Brain microvascular endothelial cell (primary cell): ENCODE measurements around the gene ITGA1.
A peak's percentile ranks its signal among the peaks of the same experiment; 100 is the strongest.

Experiments used
- DNase-seq: peaks from one replicate; pipeline ENCODE4 v3.0.0-alpha.2; 2020
- H3K27ac ChIP-seq: fragments of 250-450 bp; sonication (Bioruptor Pico); 2 replicates; pipeline ENCODE4 v1.5.1; 2020; ENCODE audit warnings: mild to moderate bottlenecking, moderate library complexity
- H3K27me3 ChIP-seq: fragments of 250-450 bp; sonication (Bioruptor Pico); replicated peaks from 2 replicates; pipeline ENCODE4 v1.5.1; 2020; ENCODE audit warnings: mild to moderate bottlenecking
- H3K36me3 ChIP-seq: fragments of 250-450 bp; sonication (Bioruptor Pico); replicated peaks from 2 replicates; pipeline ENCODE4 v1.5.1; 2020; ENCODE audit warnings: mild to moderate bottlenecking
- H3K4me3 ChIP-seq: 2 replicates; pipeline ENCODE4 v1.5.1; 2011; ENCODE audit warnings: low read depth, mild to moderate bottlenecking, control low read depth, low read length, moderate library complexity
- in situ Hi-C: cut with HindIII; loops from 2 replicates; pipeline ENCODE4 v1.10.0; 2017; ENCODE audit warnings: low sequenced_read_pairs, low pct_ligation_motif_present
- TF ChIP-seq, protein P1 (sequence below): IDR thresholded peaks from 2 replicates; pipeline ENCODE4 v1.5.1; 2011; ENCODE audit warnings: low read depth, mild to moderate bottlenecking, moderate library complexity, low read length, control low read depth, inconsistent platforms; ENCODE audit errors: missing control alignments

ITGA1 gene

DNA sequence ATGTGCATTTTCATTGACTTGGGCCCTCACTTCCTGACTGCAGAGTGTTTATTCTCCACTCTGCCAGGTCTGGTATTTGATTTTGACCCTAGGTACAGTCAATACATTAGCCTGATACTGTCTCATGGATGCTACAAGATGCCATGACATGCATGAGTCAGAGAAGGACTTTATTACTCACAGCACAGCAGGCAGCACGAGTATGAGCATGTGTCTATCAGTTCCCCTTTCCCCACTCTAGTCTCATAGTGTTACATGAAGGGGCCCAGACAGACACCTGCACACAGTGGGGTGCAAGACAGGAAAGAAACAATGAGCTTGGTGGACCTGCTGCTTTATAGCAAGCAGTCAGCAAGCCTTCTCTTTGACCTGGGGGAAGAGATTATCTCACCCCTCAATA lies 221.0 kb downstream of the ITGA1 start:
- no peaks in the 10 kb centered on the region for H3K36me3 ChIP-seq
- DNase-seq: peak; percentile 82
- no peak overlapping the region for H3K4me3 ChIP-seq
- TF ChIP-seq, protein P1, sequence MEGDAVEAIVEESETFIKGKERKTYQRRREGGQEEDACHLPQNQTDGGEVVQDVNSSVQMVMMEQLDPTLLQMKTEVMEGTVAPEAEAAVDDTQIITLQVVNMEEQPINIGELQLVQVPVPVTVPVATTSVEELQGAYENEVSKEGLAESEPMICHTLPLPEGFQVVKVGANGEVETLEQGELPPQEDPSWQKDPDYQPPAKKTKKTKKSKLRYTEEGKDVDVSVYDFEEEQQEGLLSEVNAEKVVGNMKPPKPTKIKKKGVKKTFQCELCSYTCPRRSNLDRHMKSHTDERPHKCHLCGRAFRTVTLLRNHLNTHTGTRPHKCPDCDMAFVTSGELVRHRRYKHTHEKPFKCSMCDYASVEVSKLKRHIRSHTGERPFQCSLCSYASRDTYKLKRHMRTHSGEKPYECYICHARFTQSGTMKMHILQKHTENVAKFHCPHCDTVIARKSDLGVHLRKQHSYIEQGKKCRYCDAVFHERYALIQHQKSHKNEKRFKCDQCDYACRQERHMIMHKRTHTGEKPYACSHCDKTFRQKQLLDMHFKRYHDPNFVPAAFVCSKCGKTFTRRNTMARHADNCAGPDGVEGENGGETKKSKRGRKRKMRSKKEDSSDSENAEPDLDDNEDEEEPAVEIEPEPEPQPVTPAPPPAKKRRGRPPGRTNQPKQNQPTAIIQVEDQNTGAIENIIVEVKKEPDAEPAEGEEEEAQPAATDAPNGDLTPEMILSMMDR: no peak
- in situ Hi-C loops: no loop called here
- H3K27me3 ChIP-seq: no peaks in the 10 kb centered on the region
- H3K27ac ChIP-seq: peak overlapping the region; percentile 89
